GM19193 (cell line): ENCODE results near the gene CYP2B6.

Experiments used
- POLR2A ChIP-seq: IDR thresholded peaks from 4 replicates; pipeline ENCODE4 v1.6.1; 2011; ENCODE audit not compliant: insufficient read depth, insufficient read length; ENCODE audit errors: extremely low read depth

Gene CYP2B6

DNA sequence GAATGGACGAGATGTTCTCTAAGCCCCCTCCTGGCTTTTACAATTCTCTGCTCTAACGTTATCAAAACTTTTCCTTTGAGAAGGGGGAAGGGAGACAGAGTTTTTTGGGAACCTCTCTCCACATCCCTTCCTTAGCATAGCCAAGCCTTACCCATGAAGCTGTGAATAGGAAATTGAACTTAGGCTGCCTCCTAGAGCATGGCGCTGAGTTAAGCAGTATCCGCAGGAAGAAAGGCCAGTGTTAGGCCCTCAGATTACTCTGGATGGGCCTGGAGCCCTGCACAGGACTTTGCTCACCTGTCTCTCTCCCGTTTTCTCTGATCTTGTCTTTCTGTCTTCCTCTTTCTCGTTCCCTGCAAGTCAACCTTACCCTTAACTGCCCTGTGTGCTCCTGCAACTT, 39.6 kb downstream of the CYP2B6 start:
- TF ChIP-seq POLR2A, result no peak

DNA sequence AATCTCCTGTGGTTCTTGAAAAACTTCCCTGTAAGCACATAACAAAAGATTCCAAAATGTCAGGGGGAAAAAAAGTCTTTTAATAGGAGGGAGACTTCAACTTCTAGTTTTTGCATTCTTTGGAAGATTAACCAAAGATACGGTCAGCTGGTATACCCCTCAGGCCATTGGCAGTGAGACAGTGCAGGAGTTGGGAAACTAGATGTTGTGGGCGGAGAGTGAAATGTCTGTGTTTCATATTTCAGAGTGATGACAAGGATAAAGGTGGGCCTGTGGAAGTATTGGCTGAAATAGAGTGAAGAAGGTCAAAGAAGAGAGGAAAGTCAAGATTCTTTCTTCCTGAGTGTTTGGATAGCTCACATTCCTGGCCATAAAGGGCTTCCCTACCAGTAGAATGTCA, 40.8 kb downstream of the CYP2B6 start:
- TF ChIP-seq POLR2A, result no peak

GRCh38 chr19:41039806-41040205, 48.7 kb downstream of the CYP2B6 start:
- no peak for TF ChIP-seq POLR2A

DNA sequence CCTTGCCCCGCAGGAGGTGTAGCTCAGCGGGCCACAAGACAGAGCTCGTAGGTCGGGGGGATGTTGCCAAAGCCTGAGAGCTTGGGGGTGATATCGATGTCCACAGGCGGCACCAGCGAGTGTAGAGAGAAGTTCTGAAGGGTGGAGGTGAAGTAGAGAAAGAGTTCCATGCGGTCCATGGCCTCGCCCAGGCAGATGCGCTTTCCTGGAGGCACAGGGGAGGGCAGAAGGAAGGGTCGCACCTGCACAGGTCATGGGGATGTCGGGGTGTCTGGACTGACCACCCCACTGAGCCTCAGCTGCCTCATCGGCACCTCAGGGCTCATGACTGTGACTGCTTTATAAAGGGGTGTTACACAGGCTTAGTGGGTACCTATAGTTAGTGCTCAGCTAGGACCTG, 59.3 kb downstream of the CYP2B6 start:
- TF ChIP-seq POLR2A, result no peak

DNA sequence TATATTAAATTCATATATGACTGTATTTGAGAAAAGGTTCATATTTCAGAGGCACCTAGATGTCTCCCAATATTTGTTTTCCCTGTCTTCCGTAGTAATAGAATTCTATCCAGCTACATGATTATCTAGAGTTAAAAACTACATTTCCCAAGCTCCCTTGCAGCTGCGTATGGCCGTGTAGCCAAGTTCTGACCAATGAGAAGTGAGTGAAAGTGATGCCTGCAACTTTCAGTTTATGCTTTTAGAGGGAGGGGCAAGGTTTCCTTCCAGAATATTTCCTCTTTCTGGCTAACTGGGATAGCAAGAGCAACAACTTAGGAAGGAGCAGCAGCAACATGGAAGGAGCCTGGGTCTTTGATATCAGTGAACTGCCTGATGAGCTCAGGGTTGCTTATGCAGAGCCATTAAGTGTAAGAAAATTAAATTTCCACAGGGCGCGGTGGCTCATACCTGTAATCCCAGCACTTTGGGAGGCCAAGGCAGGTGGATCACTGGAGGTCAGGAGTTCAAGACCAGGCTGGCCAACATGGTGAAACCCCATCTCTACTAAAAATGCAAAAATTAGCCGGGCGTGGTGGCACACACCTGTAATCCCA, 74.0 kb downstream of the CYP2B6 start:
- TF ChIP-seq POLR2A, result no peak
